Measurements from ENCODE around the gene RGL1. TPM values are rescaled to one million over a fixed set of nuclear protein-coding genes. Genes with fewer than 3 reads are reported as not detected.
A peak's percentile ranks its signal among the peaks of the same experiment; 100 is the strongest.

Gene RGL1
- total and polyA plus RNA-seq, 2 experiments from 2014 or later, result 22.8 to 24.1 TPM

GRCh38 chr1:183876309-183876708, 71.4 kb downstream of the RGL1 start:
- Histone ChIP-seq H3K36me3 (peaks cover 6% of the 10 kb centered on the region), H3K9me3 (ENCODE audit: low read depth) (no peaks in the 10 kb centered on the region), H3K27me3 (no peaks in the 10 kb centered on the region), H3K4me3 (no peak overlapping the region), H3K27ac (no peak overlapping the region), H3K4me1 (ENCODE audit: low read depth) (peaks cover 32% of the 10 kb centered on the region)
- no peak for DNase-seq (ENCODE audit: low read depth in 1 of 2, low spot score in 1 of 2)
- TF ChIP-seq CTCF (IDR thresholded peaks at IDR 0.05; ENCODE audit: low read depth, low read length), result no peak

GRCh38 chr1:183877053-183877720, 72.3 kb downstream of the RGL1 start:
- H3K4me3 ChIP-seq, result no peak overlapping the region
- H3K27me3 ChIP-seq, result no peaks in the 10 kb centered on the region
- peaks cover 31% of the 10 kb centered on the region for H3K4me1 ChIP-seq (ENCODE audit: low read depth)
- H3K36me3 ChIP-seq, result peaks cover 6% of the 10 kb centered on the region
- TF ChIP-seq CTCF (IDR thresholded peaks at IDR 0.05; ENCODE audit: low read depth, low read length), result no peak
- H3K9me3 ChIP-seq (ENCODE audit: low read depth), result no peaks in the 10 kb centered on the region
- H3K27ac ChIP-seq, result no peak overlapping the region
- peak in 1 of 2 donors; percentile 86 for DNase-seq (ENCODE audit: low read depth in 1 of 2, low spot score in 1 of 2)

GRCh38 chr1:183879494-183879893, 74.6 kb downstream of the RGL1 start:
- no peaks in the 10 kb centered on the region for H3K9me3 ChIP-seq (ENCODE audit: low read depth)
- no peak for DNase-seq (ENCODE audit: low read depth in 1 of 2, low spot score in 1 of 2)
- H3K27ac ChIP-seq, result no peak overlapping the region
- H3K27me3 ChIP-seq, result no peaks in the 10 kb centered on the region
- no peak for TF ChIP-seq CTCF (IDR thresholded peaks at IDR 0.05; ENCODE audit: low read depth, low read length)
- H3K4me3 ChIP-seq, result no peak overlapping the region
- H3K36me3 ChIP-seq, result peaks cover 21% of the 10 kb centered on the region
- peaks cover 16% of the 10 kb centered on the region for H3K4me1 ChIP-seq (ENCODE audit: low read depth)

GRCh38 chr1:183879966-183880365, 75.0 kb downstream of the RGL1 start:
- no peak overlapping the region for H3K4me3 ChIP-seq
- H3K4me1 ChIP-seq (ENCODE audit: low read depth), result peaks cover 12% of the 10 kb centered on the region
- no peak for DNase-seq (ENCODE audit: low read depth in 1 of 2, low spot score in 1 of 2)
- no peak overlapping the region for H3K27ac ChIP-seq
- H3K9me3 ChIP-seq (ENCODE audit: low read depth), result no peaks in the 10 kb centered on the region
- TF ChIP-seq CTCF (IDR thresholded peaks at IDR 0.05; ENCODE audit: low read depth, low read length), result no peak
- H3K27me3 ChIP-seq, result no peaks in the 10 kb centered on the region
- peaks cover 25% of the 10 kb centered on the region for H3K36me3 ChIP-seq

- Histone ChIP-seq H3K4me3 (no peak overlapping the region), H3K27ac (peak overlapping the region; percentile 51)
Measured at GRCh38 chr1:183880531-183881243, 75.8 kb downstream of the RGL1 start.

More at GRCh38 chr1:183880531-183881243, 75.8 kb downstream of the RGL1 start:
- Histone ChIP-seq H3K9me3 (ENCODE audit: low read depth) (no peaks in the 10 kb centered on the region), H3K27me3 (no peaks in the 10 kb centered on the region), H3K36me3 (peaks cover 25% of the 10 kb centered on the region), H3K4me1 (ENCODE audit: low read depth) (peaks cover 8% of the 10 kb centered on the region)
- TF ChIP-seq CTCF (IDR thresholded peaks at IDR 0.05; ENCODE audit: low read depth, low read length), result no peak
- no peak for DNase-seq (ENCODE audit: low read depth in 1 of 2, low spot score in 1 of 2)
